DOHH2 (cell line): ENCODE data around the gene NF1.

Experiments
- CTCF ChIP-seq: fragments of 200-600 bp; sonication (generic); IDR thresholded peaks from one replicate; pipeline ENCODE4 v1.5.1; 2014; ENCODE audit warnings: antibody characterized with exemption, mild to moderate bottlenecking, low read depth, low read length; ENCODE audit not compliant: poor library complexity, severe bottlenecking
- EZH2phosphoT487 ChIP-seq: fragments of 200-600 bp; sonication (generic); IDR thresholded peaks from 2 replicates; pipeline ENCODE4 v1.6.1; 2017; ENCODE audit warnings: borderline replicate concordance, mild to moderate bottlenecking, antibody characterized with exemption, low read length, moderate library complexity, mixed read lengths

- TF ChIP-seq CTCF = no peak
- TF ChIP-seq EZH2phosphoT487 = no peak
These were observed 137.1 kb downstream of the NF1 start for GRCh38 chr17:31231852-31232251.
